Anterior cingulate cortex (tissue), 58 donors: Measurements from ENCODE around the gene COPA.

Experiments
- DNase-seq, 58 donors: peaks; one replicate each; lab custom pipeline; 2025; lab: John Stamatoyannopoulos, UW

The COPA gene

DNA sequence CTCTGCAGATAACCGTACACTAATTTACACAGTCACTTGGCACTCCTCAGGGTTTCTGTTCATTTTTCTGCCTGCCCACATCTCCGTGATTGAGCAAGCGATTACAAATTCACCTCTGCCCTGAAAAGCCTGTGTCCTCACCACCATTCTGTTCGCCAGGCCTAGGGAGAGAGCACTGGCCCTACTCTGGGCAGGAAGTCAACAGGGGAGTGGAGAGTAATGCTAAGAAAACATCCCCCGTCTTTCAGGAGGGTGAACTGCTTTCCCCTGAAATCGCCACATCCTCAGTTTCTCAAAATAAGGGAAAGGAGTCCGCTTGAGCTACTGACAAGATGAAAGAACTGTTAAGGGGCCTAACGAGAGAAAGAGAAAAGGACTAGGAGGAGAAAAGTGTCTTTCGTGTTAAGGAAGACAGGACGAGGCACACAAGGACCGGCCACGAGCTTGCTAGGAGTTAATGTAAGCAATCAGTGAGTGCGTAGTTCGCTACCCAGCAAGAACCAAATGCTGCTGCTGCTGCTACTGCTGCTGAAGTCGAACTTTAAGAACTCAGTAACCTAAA, 58.7 kb downstream of the COPA start:
- DNase-seq = peak in 3 of 58 donors; percentile 44 to 55 (median 50)

DNA sequence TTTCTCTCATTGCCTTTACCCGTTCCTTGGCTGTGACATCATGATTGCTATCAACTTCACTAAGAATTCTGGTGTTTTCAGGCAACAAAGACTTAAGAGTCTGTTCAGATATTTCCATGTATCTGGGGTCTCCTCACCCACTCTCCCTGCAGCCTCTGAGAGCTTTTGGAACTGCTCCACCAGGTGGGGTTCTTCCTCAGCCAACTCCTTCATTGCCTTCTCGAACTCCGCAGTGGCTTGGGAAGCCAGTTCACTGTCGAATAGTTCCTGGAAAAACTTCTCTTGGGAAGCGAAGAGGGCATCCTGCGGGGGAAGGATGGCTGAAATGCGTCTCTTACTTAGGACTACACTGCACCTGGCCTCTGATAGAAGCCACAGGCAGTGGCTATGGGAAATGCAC, 60.2 kb downstream of the COPA start:
- DNase-seq = no peak

DNA sequence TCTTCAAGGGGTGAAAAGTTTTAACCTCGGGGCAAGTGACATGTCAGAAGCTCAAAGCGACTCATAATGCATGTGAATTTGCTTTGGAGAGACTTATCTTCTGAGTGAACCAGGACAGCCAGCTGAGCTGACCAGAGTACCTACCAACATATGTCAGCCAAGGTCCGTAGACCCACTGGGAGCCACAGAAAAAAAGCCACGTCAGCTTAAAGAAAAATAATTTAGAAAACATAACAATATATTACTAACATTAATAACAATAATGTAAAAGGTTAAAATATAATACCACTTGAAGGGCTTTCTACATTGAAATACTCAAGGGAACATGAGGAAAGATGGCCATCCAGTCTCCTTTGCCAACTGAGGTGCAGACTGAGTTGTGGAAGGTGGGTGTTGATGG, 65.1 kb downstream of the COPA start:
- DNase-seq = no peak

DNA sequence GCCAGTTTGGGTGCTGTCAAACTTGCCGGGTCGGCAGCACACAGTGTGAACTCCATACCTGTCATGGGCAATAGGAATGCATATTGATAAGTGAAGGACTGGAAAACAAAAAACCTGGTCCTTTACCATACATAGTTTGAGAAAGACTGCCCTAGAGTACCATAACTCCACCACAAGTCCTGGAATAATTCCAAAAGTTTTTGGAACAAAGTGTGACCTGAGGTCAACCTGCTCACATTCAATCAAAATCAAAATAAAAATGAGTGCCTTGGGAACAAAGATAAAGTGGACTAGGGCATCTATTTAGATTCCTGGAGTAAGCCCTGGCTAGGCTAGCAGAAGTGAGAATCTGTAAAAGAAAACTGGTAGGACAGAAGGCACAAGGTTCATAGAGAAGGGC, 65.7 kb downstream of the COPA start:
- DNase-seq = no peak

DNA sequence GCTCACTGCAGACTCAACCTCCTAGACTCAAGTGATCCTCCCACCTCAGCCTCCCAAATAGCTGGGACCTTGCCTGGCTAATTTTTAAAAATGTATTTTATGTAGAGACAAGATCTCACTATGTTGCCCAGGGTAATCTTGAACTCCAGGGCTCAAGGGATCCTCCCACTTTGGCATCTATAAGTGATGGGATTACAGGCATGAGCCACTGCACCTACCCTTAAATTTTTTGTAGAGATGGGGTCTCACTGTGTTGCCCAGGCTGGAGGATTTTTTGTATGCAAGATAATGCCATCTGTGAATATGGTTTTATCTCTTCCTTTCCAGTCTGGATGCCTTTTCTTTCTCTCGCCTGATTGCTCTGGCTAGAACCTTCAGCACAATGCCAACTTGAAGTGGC, 72.0 kb downstream of the COPA start:
- no peak for DNase-seq

DNA sequence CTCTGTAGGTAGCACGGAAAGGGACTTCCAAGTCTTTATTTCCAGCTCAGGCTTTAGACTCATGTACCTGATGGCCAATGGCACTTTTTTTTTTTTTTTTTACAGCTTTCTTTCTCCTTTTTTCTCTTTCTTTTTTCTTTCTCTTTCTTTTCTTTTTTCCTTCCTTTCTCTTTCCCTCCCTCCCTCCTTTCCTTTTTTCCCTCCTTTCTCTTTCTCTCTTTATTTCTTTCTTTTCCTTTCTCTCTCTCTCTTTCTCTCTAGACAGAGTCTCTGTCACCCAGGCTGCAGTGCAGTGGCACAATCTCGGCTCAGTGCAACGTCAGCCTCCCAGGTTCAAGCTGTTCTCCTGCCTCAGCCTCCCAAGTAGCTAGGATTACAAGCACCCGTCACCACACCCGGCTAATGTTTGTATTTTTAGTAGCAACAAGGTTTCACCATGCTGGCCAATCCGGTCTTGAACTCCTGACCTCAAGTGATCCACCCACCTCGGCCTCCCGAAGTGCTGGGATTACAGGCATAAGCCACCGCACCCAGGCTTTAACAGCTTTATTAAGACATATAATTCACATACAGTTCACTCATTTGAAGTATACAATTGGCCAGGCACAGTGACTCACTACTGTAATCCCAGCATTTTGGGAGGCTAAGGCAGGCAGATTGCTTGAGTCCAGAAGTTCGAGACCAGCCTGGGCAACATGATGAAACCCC, 75.6 kb downstream of the COPA start:
- DNase-seq = no peak

DNA sequence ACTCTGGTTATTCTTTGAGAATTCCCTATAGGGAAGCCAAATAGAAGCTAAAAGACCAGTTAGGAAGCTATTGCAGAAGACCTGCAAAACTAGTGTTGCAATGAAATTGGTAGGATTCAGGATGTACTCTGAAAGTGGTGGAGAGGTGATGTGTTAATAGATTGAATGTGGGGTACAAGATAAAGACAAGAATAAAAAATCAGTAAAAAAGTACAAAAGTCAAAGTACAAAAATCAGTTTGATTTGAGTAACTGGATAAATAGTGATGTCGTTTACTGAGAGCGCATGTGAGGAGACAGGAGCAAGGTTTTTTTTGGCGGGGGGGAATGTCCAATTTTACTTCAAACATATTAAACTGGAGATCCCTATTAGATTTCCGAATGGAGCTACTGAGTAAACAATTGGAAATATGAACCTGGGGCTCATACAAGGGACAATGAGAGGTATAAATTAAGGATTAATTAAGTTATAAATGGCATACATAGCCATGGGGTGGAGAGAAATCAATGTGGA, 78.2 kb downstream of the COPA start:
- DNase-seq = no peak

DNA sequence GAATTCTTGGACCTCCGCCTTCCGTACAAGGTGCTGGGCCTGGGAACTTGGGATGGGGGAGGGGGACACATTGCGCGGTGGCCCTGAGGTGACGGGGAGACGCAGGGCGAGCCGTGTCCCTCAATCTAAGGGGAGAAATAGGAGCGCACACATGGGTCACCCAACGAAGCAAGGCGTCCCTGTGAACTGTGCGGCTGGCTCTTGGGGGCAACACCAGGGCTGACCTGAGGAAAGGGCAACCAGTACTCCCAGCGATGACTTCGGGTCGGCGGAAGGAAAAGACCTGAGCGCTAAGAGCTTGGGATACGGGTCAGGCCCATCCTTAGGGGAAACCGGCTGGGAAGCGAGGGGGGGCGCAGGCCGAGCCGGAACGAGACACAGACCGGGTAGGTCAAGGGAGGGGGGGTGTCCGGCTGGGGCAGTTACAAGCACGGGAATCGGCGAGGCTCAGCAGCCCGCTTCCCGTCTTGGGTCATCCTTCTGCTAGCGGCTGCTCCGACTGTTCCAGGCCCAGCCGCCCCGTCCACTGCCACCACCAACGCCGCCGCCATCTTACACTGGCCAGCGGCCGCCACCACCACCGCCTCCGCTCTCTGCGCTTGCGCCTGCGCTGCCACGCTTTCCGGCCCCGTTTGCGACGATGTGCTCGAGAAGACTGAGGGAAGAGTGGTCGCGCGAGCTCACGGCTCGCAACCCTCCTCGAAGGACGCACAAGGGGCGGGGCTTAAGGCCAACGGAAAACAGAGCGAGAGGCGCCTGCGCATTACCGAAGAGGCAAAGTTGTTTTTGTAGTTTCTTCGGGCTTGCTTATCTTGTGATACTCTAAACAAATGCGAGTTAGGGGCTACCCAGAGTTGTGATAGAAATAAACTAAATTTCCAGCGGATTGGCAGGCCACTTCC, 80.9 kb downstream of the COPA start, which contains the start of gene DCAF8:
DCAF8 (minus strand) TSS at position 657 of the 902 bp plus-strand sequence. CDS start 18,541 bp downstream, outside the sequence.
- DNase-seq = peak; percentile 75 to 99 (median 96)

DNA sequence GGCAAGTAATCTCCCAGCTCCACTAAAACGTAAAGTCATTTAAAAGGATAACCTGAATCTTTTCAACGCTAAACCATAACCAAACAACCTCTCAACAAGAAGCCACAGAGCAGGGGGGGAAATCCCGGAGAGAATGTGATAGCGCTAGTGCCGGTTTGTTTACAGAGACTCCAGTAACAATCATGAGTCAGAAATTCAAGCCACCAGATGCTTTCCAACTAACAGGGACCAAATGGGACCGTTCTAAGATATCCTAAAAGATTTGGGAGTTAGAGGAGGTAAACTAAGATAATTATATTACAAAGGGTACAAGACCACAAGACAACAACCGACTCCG, 81.5 kb downstream of the COPA start:
- DNase-seq = peak in 4 of 58 donors; percentile 46 to 66 (median 48)

DNA sequence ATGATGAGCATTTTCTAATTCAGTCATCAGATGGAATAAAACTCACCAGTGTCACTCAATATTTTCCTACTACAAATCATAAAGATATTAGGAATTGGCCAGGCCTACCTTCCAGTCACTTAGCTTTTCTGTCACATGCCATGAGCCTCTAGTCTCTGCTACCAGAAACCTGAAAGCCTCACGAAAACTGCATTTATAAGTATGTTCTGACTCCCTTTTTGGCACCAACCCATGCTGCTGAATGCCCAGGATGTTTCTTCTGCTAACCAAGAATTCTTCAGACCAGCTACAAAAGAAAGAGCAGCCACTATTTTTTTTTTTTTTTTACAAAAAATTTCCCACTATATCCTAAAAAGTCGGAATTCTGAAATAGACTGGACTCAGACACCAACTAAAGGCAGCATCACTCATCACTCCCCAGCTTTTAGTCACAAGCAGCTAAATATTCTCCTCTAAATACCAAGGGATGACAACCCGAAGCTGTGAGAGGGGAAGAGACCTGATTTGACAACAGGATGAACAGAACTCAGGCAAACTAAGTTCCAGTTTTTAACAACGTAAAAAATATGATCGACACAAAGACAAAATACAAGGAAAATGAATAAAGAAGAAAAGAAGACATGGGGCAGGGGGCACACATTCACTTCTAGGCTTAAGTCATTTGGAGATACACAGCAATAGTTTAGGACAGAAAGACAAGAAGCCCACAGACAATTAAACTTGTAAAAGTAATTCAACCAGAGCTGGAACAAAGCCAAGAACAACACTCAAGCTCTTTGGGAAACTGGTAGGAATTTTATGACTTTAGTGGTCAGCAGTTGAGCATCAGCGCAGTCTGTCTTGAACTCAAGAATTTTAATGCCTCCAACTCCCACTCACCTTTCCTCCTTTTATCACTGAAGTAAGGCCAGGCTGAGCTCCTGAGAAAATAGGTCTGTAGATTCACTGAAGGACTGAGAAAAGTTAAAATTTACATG, 82.4 kb downstream of the COPA start:
- peak in 1 of 58 donors; percentile 13 for DNase-seq

DNA sequence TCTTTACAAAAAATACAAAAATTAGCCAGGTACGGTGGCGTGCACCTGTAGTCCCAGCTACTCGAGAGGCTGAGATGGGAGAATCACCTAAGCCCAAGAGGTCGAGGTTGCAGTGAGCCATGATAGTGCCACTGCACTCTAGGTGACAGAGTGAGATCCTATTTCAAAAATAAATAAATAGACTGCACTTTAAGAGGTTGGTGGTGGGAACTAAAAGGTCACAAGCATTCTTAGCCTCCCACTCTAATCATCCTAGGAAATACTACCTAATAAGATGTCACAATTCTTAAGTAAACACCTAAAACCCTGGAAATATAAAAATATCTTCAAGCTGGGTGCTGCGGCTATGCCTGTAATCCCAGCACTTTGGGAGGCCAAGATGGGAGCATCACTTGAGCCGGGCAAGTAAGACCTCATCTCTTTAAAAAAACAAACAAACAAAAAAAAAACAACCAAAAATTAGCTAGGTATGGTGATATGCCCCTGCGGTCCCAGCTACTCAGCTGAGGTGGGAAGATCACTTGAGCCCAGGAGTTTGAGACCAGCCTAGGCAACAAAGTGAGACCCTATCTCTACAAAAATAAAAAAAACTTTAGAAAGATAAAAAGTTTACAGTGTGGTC, 84.8 kb downstream of the COPA start:
- no peak for DNase-seq

DNA sequence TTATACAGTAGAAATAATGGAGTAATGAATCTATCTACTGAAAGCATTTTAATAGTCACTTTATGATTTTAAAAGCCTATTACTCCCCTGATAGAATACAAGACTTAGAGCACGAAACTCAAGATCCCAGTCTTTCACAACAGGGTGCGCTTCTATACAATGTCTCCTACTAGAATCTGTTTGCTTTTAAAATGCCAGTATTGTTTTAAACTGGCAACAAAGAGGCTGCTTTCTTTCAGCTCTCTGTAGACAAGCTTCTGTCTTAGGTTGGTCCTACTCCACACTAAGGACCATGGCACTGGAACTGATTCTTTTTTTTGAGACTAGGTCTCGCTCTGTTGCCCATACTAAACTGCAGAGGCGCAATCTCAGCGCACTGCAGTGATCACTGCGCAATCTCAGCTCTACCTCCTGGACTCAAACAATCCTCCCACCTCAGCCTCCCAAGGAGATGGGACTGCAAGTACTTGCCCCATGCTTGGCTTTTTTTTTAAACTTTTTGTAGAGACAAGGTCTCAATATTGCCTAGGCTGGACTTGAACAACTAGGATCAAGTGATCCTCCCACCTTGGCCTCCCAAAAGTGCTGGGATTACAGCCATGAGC, 85.5 kb downstream of the COPA start:
- peak in 3 of 58 donors; percentile 10 to 50 (median 14) for DNase-seq

DNA sequence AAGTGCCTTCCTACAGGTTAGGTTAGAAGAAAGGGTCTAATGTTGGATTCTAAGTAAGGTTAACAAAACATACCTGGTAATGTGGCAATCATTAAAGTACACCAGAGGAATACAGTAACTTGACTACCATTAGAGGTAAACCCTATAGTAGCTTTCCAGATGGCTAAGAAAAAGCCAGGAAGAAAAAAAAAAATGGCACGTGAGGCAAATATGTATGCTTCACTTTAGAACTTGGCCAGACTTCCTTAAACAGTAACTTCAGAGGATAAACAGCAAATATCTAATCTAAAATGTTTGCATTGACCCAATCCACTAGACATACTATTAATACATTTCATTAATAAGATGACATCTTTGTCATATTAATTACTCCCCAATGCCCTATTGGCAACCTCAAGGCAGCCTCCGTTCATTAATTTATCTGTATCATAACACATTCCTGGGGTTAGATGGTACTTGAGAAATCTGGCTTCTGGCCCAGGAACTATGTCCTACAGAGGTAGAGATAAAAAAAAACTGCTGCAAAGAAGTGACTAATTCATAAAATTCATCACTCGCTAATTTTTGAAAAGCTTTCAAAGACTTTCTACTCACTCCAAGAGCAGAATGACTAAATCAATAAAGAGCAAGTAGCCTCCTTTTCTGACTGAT, 86.5 kb downstream of the COPA start:
- DNase-seq = no peak

DNA sequence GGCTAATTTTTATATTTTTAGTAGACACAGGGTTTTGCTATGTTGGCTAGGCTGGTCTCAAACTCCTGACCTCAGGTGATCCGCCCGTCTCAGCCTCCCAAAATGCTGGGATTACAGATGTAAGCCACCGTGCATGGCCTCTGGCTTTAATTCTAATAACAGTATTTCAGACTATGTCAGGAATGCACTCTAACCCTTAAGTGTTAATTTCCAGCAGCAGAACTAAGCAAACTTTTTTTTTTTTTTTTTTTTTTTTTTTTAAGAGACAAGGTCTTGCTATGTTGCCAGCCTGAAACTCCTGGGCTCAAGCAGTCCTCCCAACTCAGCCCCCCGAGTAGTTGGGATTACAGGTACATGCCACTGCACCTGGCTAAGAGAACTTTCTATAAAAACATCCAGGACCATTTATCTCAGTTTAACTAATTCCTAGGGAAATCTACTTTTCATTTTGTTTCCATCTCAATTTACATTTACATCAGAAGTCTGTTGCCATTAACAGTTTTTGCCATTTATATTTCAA, 87.2 kb downstream of the COPA start:
- DNase-seq = no peak

DNA sequence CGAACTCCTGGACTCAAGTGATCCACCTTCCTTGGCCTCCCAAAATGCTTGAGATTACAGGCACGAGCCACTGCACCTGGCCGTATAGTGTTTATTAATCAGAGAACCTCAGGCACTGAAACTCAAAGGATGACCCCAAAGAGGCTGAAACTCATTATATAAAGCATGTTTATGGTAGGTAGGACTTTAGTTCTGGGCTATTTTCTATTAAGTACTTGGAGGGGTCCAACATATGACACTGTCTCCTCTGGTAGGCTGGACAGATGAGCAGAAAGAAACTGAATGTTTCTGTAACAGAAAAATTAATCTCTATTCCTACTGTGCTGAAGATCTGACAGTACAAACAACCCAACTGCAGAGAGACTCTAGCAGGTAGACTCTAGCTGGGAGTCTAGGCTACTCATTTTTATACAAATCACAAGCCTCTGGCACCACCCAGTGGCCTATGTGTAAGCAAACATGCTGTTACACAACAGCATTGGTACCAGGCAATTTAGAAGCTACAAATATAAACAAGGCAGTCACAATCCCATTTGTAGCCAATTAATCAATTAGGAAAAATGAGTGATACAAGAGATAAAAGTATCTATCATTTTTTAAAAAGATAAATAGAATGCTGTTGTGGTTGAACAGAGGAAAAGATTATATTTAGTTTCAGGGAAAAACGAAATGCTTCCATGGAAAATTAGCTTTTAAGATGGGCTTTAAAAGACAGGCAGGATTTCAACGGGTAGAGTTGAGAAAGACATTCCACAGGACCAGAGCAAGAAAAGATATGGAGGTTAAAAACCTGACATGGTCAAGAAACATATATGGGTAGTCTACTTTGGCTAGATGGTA, 91.1 kb downstream of the COPA start:
- DNase-seq = peak in 51 of 58 donors; percentile 1 to 89 (median 59)

DNA sequence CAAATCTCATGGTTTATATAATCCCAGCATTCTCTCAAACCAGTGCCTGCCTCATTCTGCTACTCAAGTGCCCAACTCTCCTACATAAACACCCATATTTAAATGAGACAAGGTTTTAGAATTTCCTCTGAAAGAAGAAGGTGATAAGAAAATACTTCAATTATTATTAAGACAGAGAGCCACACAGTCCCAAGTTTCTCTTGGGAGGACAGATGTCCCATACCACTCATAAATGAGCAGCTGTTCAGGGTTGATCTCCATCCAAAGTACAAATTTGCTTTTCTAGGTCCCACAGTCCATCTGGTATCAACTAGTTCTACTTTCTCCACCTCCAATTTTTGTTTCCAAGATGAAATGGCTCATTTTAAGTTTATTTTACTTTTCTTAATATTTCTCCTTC, 92.0 kb downstream of the COPA start:
- DNase-seq = peak in 1 of 58 donors; percentile 3

DNA sequence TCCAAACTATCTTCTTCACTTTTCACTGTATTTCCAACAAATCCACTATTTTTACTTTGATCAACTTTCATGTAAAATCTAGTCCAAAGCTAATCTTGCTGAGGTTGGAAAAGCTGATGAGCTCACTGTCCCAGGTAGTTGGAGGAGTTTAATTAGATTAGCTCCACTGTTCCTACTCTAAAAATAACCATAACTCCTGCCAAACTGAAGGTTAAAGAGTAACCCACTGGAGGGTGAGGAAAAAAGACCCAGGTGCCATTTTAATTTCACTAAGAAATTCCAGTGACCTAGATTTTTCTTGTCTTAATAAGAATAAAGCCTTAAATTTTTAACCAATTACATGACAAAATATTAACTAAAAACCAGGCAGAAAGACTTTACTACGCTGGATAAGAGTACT, 96.0 kb downstream of the COPA start:
- DNase-seq = no peak
